A673 (cell line): ENCODE measurements around the gene CH25H. TPM values are rescaled to one million over a fixed set of nuclear protein-coding genes. Genes with fewer than 3 reads are reported as not detected.

ENCODE experiments used
- BruUV-seq: library from RNA; stranded (reverse); fragments of 400-500 nt; replicated peaks from 2 replicates; lab custom pipeline; 2021; lab: Mats Ljungman, UMichigan
- CTCF ChIA-PET: fragments of 300-600 bp; sonication (Branson Sonifier 250); formaldehyde crosslinking; loops from one replicate; lab custom pipeline; 2022; ENCODE audit warnings: antibody characterized with exemption; lab: Charles Lee
- POLR2A ChIA-PET: fragments of 300-600 bp; sonication (Branson Sonifier 250); formaldehyde crosslinking; loops from one replicate; lab custom pipeline; 2022; ENCODE audit warnings: antibody characterized with exemption; ENCODE audit not compliant: low non-redundant PET; lab: Charles Lee
- DNase-seq: peaks from one replicate; pipeline ENCODE4 v3.0.0-alpha.2; 2015; ENCODE audit warnings: low spot score
- H3K27ac ChIP-seq: fragments of 200-600 bp; sonication (generic); 2 replicates; pipeline ENCODE4 v1.5.1; 2016; ENCODE audit warnings: mixed run types, low read depth, mild to moderate bottlenecking, mixed read lengths, antibody characterized with exemption, low read length; ENCODE audit not compliant: poor library complexity, severe bottlenecking
- H3K27me3 ChIP-seq: fragments of 200-600 bp; sonication (generic); replicated peaks from 2 replicates; pipeline ENCODE4 v1.6.1; 2017; ENCODE audit warnings: mixed run types, low read depth, mild to moderate bottlenecking, mixed read lengths, antibody characterized with exemption, low read length; ENCODE audit not compliant: insufficient read depth, poor library complexity
- H3K36me3 ChIP-seq: fragments of 200-600 bp; sonication (generic); 2 replicates; pipeline ENCODE4 v1.6.1; 2016; ENCODE audit warnings: mixed run types, mild to moderate bottlenecking, mixed read lengths, antibody characterized with exemption, low read length; ENCODE audit not compliant: insufficient read depth, poor library complexity, severe bottlenecking
- H3K4me1 ChIP-seq: fragments of 200-600 bp; sonication (generic); 2 replicates; pipeline ENCODE4 v1.6.1; 2017; ENCODE audit warnings: mixed run types, mild to moderate bottlenecking, mixed read lengths, antibody characterized with exemption, low read length; ENCODE audit not compliant: insufficient read depth, poor library complexity, severe bottlenecking
- H3K4me3 ChIP-seq: fragments of 200-600 bp; sonication (generic); 2 replicates; pipeline ENCODE4 v1.5.1; 2016; ENCODE audit warnings: low read depth, mixed run types, mild to moderate bottlenecking, mixed read lengths, low read length; ENCODE audit not compliant: poor library complexity, severe bottlenecking
- H3K9me3 ChIP-seq: fragments of 200-600 bp; sonication (generic); 2 replicates; pipeline ENCODE4 v1.6.1; 2016; ENCODE audit warnings: mixed run types, low read depth, mild to moderate bottlenecking, mixed read lengths, antibody characterized with exemption, low read length; ENCODE audit not compliant: poor library complexity, severe bottlenecking
- CTCF ChIP-seq: fragments of 300-800, 200-600 bp; sonication (generic); conservative IDR thresholded peaks from 2 replicates; pipeline ENCODE4 v1.5.1; 2017; ENCODE audit warnings: low read depth, mild to moderate bottlenecking, antibody characterized with exemption, low read length, moderate library complexity, mixed read lengths
- EZH2 ChIP-seq: fragments of 200-600 bp; sonication (generic); IDR thresholded peaks from 2 replicates; pipeline ENCODE4 v1.6.1; 2017; ENCODE audit warnings: borderline replicate concordance, low read depth, mild to moderate bottlenecking, mixed read lengths, antibody characterized with exemption, low read length; ENCODE audit not compliant: poor library complexity, severe bottlenecking
- intact Hi-C: fragments of 100-400 bp; cut with micrococcal nuclease; formaldehyde crosslinking; loops from one replicate; pipeline ENCODE4 v1.10.0; 2022; ENCODE audit not compliant: unreplicated experiment
- total RNA-seq: library from RNA; stranded (reverse); gene quantifications from 2 replicates; pipeline ENCODE4 v1.2.3, GENCODE V29; 2021

CH25H gene
- total RNA-seq, 1 experiment from 2014 or later: 0.56 TPM

DNA sequence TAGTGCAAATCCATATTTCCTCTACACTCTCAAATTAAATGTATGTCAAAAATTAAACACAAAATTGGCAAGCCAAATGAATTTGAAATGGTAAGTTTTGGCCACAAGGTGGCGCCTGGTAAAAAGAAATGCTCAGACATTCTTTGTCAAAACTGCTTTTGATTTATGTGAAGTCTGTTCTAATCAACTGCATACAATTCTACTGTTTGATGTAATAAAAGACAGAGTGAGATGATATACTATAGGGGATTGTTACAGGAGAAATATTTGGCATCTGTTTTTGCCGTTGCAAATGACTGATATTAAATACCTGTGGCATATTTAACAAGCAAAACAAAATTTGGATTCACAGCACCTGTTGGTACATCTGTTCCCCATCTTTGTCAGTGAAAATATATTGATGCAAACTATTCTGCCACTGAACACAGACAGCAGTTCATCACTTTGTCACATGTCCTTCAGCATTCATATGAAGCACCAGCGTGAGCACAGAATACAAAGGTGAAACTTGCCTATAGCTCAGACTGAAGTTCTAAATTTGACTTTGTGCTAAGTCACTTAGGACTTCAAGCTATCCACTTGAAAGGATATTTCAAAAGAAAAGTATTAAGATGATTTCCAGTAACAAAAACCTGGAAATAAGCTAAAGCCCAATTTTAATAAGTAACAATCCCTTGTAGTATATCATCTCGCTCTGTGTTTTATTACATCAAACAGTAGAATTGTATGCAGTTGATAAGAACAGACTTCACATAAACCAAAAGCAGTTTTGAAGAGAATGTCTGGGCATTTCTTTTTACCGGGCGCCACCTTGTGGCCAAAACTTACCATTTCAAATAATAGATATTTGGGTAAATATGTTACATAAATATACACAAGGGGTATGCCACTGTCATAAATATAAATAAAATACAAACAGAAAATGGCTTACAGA lies 10.2 kb upstream of the CH25H start:
- no peak overlapping the region for H3K27ac ChIP-seq

GRCh38 chr10:89216056-89216455 lies 8.9 kb upstream of the CH25H start:
- POLR2A ChIA-PET: interaction anchor here (0.6 kb wide), 1 partner anchor 187 kb away, joined by 3 read pairs; no protein-coding TSS in a partner anchor
- DNase-seq: no peak
- H3K4me3 ChIP-seq: no peak overlapping the region
- intact Hi-C loops: loop anchor here (5.0 kb wide), 1 partner anchor 346 kb away; no protein-coding TSS in a partner anchor
- H3K4me1 ChIP-seq: peaks cover 6% of the 10 kb centered on the region
- H3K36me3 ChIP-seq: no peaks in the 10 kb centered on the region
- TF ChIP-seq CTCF (no peak), EZH2 (no peak)
- CTCF ChIA-PET: no interaction called here
- H3K27ac ChIP-seq: no peak overlapping the region
- H3K27me3 ChIP-seq: no peaks in the 10 kb centered on the region
- no peaks in the 10 kb centered on the region for H3K9me3 ChIP-seq
- BruUV-seq: no TSS peak

More for the DNA sequence above, 10.2 kb upstream of the CH25H start:
- intact Hi-C loops: loop anchor here (1.0 to 5.0 kb wide), 4 partner anchors 172 to 380 kb away; no protein-coding TSS in a partner anchor
- BruUV-seq: no TSS peak
- H3K36me3 ChIP-seq: no peaks in the 10 kb centered on the region
- no peak overlapping the region for H3K4me3 ChIP-seq
- no peaks in the 10 kb centered on the region for H3K9me3 ChIP-seq
- DNase-seq: peak; percentile 80
- peaks cover 6% of the 10 kb centered on the region for H3K4me1 ChIP-seq
- TF ChIP-seq CTCF (peak; percentile 80), EZH2 (no peak)
- CTCF ChIA-PET: interaction anchor here (0.7 to 1.2 kb wide), 6 partner anchors 9 to 285 kb away, joined by 3 to 6 read pairs (median 4); no protein-coding TSS in a partner anchor
- H3K27me3 ChIP-seq: no peaks in the 10 kb centered on the region
- POLR2A ChIA-PET: no interaction called here

- no TSS peak for BruUV-seq
- DNase-seq: no peak
- H3K27me3 ChIP-seq: no peaks in the 10 kb centered on the region
- intact Hi-C loops: loop anchor here (5.0 kb wide), 1 partner anchor 347 kb away; no protein-coding TSS in a partner anchor
- no peaks in the 10 kb centered on the region for H3K36me3 ChIP-seq
- H3K27ac ChIP-seq: no peak overlapping the region
- TF ChIP-seq CTCF: no peak
- TF ChIP-seq EZH2: no peak
- H3K4me1 ChIP-seq: peaks cover 6% of the 10 kb centered on the region
- H3K4me3 ChIP-seq: no peak overlapping the region
- POLR2A ChIA-PET: no interaction called here
- CTCF ChIA-PET: no interaction called here
- no peaks in the 10 kb centered on the region for H3K9me3 ChIP-seq
Measured at GRCh38 chr10:89215511-89215910, 8.4 kb upstream of the CH25H start.
